H9 (cell line): Measurements from ENCODE around the gene HES1. TPM values are rescaled to one million over a fixed set of nuclear protein-coding genes. Genes with fewer than 3 reads are reported as not detected.

ENCODE experiments used
- DNase-seq: peaks from one replicate; pipeline ENCODE4 v3.0.0-alpha.2; 2017
- H2AFZ ChIP-seq: one replicate; pipeline ENCODE4 v1.6.1; 2013; ENCODE audit warnings: mild to moderate bottlenecking, low read length, control low read depth, moderate library complexity
- H2AK5ac ChIP-seq: 2 replicates; pipeline ENCODE4 v1.6.1; 2013; ENCODE audit warnings: low read length, control low read depth, mixed read lengths; ENCODE audit not compliant: insufficient read length
- H2BK120ac ChIP-seq: one replicate; pipeline ENCODE4 v1.6.1; 2013; ENCODE audit warnings: low read depth, mild to moderate bottlenecking, low read length, control low read depth, inconsistent platforms; ENCODE audit not compliant: poor library complexity, severe bottlenecking
- H2BK12ac ChIP-seq: 2 replicates; pipeline ENCODE4 v1.6.1; 2013; ENCODE audit warnings: low read length, control low read depth, mixed read lengths, low read depth; ENCODE audit not compliant: insufficient read length
- H2BK15ac ChIP-seq: 2 replicates; pipeline ENCODE4 v1.6.1; 2013; ENCODE audit warnings: low read depth, low read length, control low read depth
- H2BK20ac ChIP-seq: one replicate; pipeline ENCODE4 v1.6.1; 2013; ENCODE audit warnings: low read depth, mild to moderate bottlenecking, low read length, control low read depth, inconsistent platforms; ENCODE audit not compliant: poor library complexity, severe bottlenecking
- H2BK5ac ChIP-seq: 2 replicates; pipeline ENCODE4 v1.6.1; 2013; ENCODE audit warnings: low read length, control low read depth, mixed read lengths; ENCODE audit not compliant: insufficient read length
- H3K14ac ChIP-seq: 2 replicates; pipeline ENCODE4 v1.6.1; 2013; ENCODE audit warnings: low read length, control low read depth; ENCODE audit not compliant: insufficient read depth
- H3K18ac ChIP-seq: 2 replicates; pipeline ENCODE4 v1.6.1; 2013; ENCODE audit warnings: low read depth, mild to moderate bottlenecking, mixed read lengths, low read length, control low read depth; ENCODE audit not compliant: insufficient read length
- H3K23ac ChIP-seq: 2 replicates; pipeline ENCODE4 v1.6.1; 2013; ENCODE audit warnings: low read length, control low read depth, mixed read lengths, low read depth; ENCODE audit not compliant: insufficient read length
- H3K23me2 ChIP-seq: 2 replicates; pipeline ENCODE4 v1.6.1; 2013; ENCODE audit warnings: low read depth, mild to moderate bottlenecking, mixed read lengths, low read length, control low read depth; ENCODE audit not compliant: insufficient read length, poor library complexity, severe bottlenecking
- H3K27ac ChIP-seq: 2 replicates; pipeline ENCODE4 v1.5.1; 2013; ENCODE audit warnings: low read length, control low read depth, mixed read lengths, low read depth; ENCODE audit not compliant: insufficient read length
- H3K27me3 ChIP-seq: 2 replicates; pipeline ENCODE4 v1.6.1; 2013; ENCODE audit warnings: low read length, control low read depth, inconsistent platforms; ENCODE audit not compliant: insufficient read depth
- H3K4ac ChIP-seq: 2 replicates; pipeline ENCODE4 v1.6.1; 2013; ENCODE audit warnings: low read depth, mild to moderate bottlenecking, control low read depth, inconsistent platforms, low read length, moderate library complexity
- H3K4me1 ChIP-seq: 2 replicates; pipeline ENCODE4 v1.6.1; 2013; ENCODE audit warnings: low read length, control low read depth, inconsistent platforms; ENCODE audit not compliant: insufficient read depth
- H3K4me2 ChIP-seq: 2 replicates; pipeline ENCODE4 v1.6.1; 2013; ENCODE audit warnings: low read length, control low read depth, mixed read lengths; ENCODE audit not compliant: insufficient read length, insufficient read depth
- H3K56ac ChIP-seq: 2 replicates; pipeline ENCODE4 v1.6.1; 2013; ENCODE audit warnings: low read depth, mild to moderate bottlenecking, mixed read lengths, low read length, control low read depth; ENCODE audit not compliant: insufficient read length
- H3K79me1 ChIP-seq: 2 replicates; pipeline ENCODE4 v1.6.1; 2013; ENCODE audit warnings: low read depth, mild to moderate bottlenecking, moderate library complexity, low read length, control low read depth, inconsistent platforms; ENCODE audit not compliant: insufficient read depth, poor library complexity, severe bottlenecking
- H3K79me2 ChIP-seq: 2 replicates; pipeline ENCODE4 v1.6.1; 2013; ENCODE audit warnings: low read length, control low read depth, inconsistent platforms; ENCODE audit not compliant: insufficient read depth
- H3K9ac ChIP-seq: 2 replicates; pipeline ENCODE4 v1.6.1; 2013; ENCODE audit warnings: low read length, control low read depth, mixed read lengths; ENCODE audit not compliant: insufficient read length; ENCODE audit errors: extremely low read depth
- H3K9me3 ChIP-seq: one replicate; pipeline ENCODE4 v1.6.1; 2013; ENCODE audit warnings: low read depth, low read length, inconsistent platforms; ENCODE audit not compliant: control insufficient read depth
- H3T11ph ChIP-seq: one replicate; pipeline ENCODE4 v1.6.1; 2013; ENCODE audit warnings: mild to moderate bottlenecking, low read length, control low read depth, inconsistent platforms
- H4K20me1 ChIP-seq: one replicate; pipeline ENCODE4 v1.6.1; 2013; ENCODE audit not compliant: control insufficient read depth, insufficient read length, insufficient read depth
- H4K5ac ChIP-seq: 2 replicates; pipeline ENCODE4 v1.6.1; 2013; ENCODE audit warnings: low read depth, mild to moderate bottlenecking, mixed read lengths, low read length, control low read depth; ENCODE audit not compliant: insufficient read length
- H4K8ac ChIP-seq: replicated peaks from 2 replicates; pipeline ENCODE4 v1.6.1; 2013; ENCODE audit warnings: low read length, control low read depth, mixed read lengths, low read depth; ENCODE audit not compliant: insufficient read length
- H4K91ac ChIP-seq: 2 replicates; pipeline ENCODE4 v1.6.1; 2013; ENCODE audit warnings: low read depth, mild to moderate bottlenecking, moderate library complexity, mixed read lengths, low read length, control low read depth; ENCODE audit not compliant: insufficient read length
- H3K27ac Mint-ChIP-seq, 3 experiments: 2 replicates in 2 of 3; 3 replicates in 1 of 3; pipeline ENCODE4 v1.8.0; 2020 to 2021; ENCODE audit warnings: mixed read lengths in 3 of 3, mild to moderate bottlenecking in 1 of 3, moderate library complexity in 1 of 3
- H3K27me3 Mint-ChIP-seq: 2 replicates; pipeline ENCODE4 v1.8.0; 2021; ENCODE audit warnings: low read depth, mild to moderate bottlenecking, moderate library complexity, mixed read lengths
- H3K36me3 Mint-ChIP-seq, 3 experiments: 2 replicates in 2 of 3; 3 replicates in 1 of 3; pipeline ENCODE4 v1.8.0; 2020 to 2021; ENCODE audit warnings: low read depth in 3 of 3, mixed read lengths in 3 of 3; ENCODE audit not compliant: insufficient read depth in 1 of 3
- H3K4me1 Mint-ChIP-seq, 2 experiments: 2 replicates each; pipeline ENCODE4 v1.8.0; 2020; ENCODE audit warnings: mixed read lengths in 2 of 2
- H3K4me3 Mint-ChIP-seq, 2 experiments: 2 replicates in 1 of 2; 3 replicates in 1 of 2; pipeline ENCODE4 v1.8.0; 2020 to 2021; ENCODE audit warnings: mild to moderate bottlenecking in 2 of 2, mixed read lengths in 2 of 2, moderate library complexity in 1 of 2
- H3K9me3 Mint-ChIP-seq, 2 experiments: 2 replicates in 1 of 2; 3 replicates in 1 of 2; pipeline ENCODE4 v1.8.0; 2020; ENCODE audit warnings: mild to moderate bottlenecking in 2 of 2, mixed read lengths in 2 of 2, moderate library complexity in 1 of 2
- WGBS: extraction: QIAGEN DNeasy Blood & Tissue Kit; methylation state at CpG from one replicate; pipeline ENCODE4 v1.1.7; 2013; ENCODE audit warnings: missing lambda C conversion rate, low lambda C conversion rate, mixed read lengths; ENCODE audit not compliant: insufficient read length; ENCODE audit errors: extremely low coverage; 5-methylcytosine and 5-hydroxymethylcytosine counted together
- total RNA-seq: library from RNA; stranded (reverse); gene quantifications from 2 replicates; pipeline ENCODE4 v1.2.1, GENCODE V29; 2021
- TF ChIP-seq, protein P1 (sequence below): fragments of 200-600 bp; sonication (generic); conservative IDR thresholded peaks from 3 replicates; pipeline ENCODE4 v1.8.0; 2021; ENCODE audit warnings: antibody characterized with exemption, mild to moderate bottlenecking

Gene HES1
- total RNA-seq, 1 experiment from 2014 or later: 23.2 TPM

DNA sequence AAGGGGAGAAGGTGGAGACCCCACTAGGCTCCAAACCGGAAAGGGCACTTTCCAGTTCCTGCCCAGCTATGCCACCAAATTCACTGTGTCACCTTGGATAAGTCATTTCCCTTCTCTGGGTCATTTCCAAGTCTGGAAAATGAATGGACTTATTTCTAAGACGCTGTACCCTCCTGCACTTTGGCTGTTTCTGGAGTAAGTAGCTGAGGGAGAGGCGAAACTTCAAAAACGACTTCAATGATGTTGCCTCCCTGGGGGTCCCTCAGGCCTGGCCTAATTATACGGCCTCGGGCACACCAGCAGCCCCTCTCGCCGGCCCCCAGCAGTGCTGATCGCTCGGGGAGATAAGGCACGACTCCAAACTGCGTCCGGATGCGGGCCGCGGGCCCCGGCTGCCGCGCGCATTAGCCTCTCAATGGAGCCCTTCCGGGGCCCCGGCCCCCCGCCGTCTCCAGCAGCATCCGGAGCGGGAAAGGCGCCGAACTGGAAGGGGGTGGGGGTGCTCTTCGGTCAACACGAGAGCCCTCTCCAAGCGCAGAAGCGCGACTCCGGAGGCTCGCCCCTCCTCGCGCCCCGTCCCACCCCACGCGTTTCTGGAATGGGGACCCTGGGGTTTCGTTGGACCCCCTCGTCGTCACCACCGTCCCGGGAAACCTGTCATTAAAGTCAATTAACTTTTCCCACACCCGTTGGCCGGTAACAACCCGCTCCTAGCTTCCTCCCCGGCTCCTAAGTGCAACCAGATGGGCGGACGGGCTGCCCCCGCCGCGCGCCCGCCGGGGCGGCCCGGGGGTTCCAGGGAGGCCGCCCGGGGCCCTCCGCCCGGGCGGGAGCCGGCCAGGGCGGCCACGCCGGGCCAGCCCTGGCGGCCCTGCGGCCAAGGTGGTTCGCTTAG, 4.8 kb downstream of the HES1 start:
- peak overlapping the region; percentile 74 to 88 (median 85); a peak in 3 of 7 replicates for H3K27ac Mint-ChIP-seq
- H3K4me2 ChIP-seq: peak overlapping the region; percentile 54

More for the DNA sequence above, 4.8 kb downstream of the HES1 start:
- Mint-ChIP-seq H3K9me3 (no peaks in the 10 kb centered on the region; a peak in 2 of 5 replicates), H3K4me1 (peaks cover 46 to 49% of the 10 kb centered on the region in 2 experiments), H3K27me3 (peaks cover 53% of the 10 kb centered on the region), H3K36me3 (peaks cover 9 to 18% (median 16%) of the 10 kb centered on the region in 3 experiments), H3K4me3 (peak overlapping the region; percentile 50 to 64)
- H3K23ac ChIP-seq: no peak overlapping the region
- H3K56ac ChIP-seq: no peak overlapping the region
- H2AK5ac ChIP-seq: no peak overlapping the region
- H3K4me1 ChIP-seq: peaks cover 10% of the 10 kb centered on the region
- H3K4ac ChIP-seq: no peak overlapping the region
- no peak overlapping the region for H2BK12ac ChIP-seq
- H3K23me2 ChIP-seq: peaks cover 24% of the 10 kb centered on the region
- H3K79me2 ChIP-seq: no peaks in the 10 kb centered on the region
- peak overlapping the region; percentile 91 for H3K18ac ChIP-seq
- no peak overlapping the region for H2BK15ac ChIP-seq
- H2BK120ac ChIP-seq: no peak overlapping the region
- H3K9ac ChIP-seq: no peak overlapping the region
- peak overlapping the region; percentile 86 for H3K14ac ChIP-seq
- no peaks in the 10 kb centered on the region for H3K9me3 ChIP-seq
- H3K27me3 ChIP-seq: no peaks in the 10 kb centered on the region; the same call in 1 of the 2 replicates
- peak; percentile 86 for DNase-seq
- TF ChIP-seq, protein P1, sequence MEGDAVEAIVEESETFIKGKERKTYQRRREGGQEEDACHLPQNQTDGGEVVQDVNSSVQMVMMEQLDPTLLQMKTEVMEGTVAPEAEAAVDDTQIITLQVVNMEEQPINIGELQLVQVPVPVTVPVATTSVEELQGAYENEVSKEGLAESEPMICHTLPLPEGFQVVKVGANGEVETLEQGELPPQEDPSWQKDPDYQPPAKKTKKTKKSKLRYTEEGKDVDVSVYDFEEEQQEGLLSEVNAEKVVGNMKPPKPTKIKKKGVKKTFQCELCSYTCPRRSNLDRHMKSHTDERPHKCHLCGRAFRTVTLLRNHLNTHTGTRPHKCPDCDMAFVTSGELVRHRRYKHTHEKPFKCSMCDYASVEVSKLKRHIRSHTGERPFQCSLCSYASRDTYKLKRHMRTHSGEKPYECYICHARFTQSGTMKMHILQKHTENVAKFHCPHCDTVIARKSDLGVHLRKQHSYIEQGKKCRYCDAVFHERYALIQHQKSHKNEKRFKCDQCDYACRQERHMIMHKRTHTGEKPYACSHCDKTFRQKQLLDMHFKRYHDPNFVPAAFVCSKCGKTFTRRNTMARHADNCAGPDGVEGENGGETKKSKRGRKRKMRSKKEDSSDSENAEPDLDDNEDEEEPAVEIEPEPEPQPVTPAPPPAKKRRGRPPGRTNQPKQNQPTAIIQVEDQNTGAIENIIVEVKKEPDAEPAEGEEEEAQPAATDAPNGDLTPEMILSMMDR: no peak
- no peaks in the 10 kb centered on the region for H3K79me1 ChIP-seq
- peak overlapping the region; percentile 78 for H3K27ac ChIP-seq
- no peak overlapping the region for H3T11ph ChIP-seq
- no peak overlapping the region for H2BK5ac ChIP-seq
- no peak overlapping the region for H4K8ac ChIP-seq
- no peaks in the 10 kb centered on the region for H4K20me1 ChIP-seq
- H2AFZ ChIP-seq: no peak overlapping the region
- no peak overlapping the region for H4K5ac ChIP-seq
- no CpG with 5 or more reads among the region's 71 CpGs for WGBS
- H2BK20ac ChIP-seq: no peak overlapping the region
- H4K91ac ChIP-seq: no peak overlapping the region
